Measurements from ENCODE around the gene SVIL. TPM values are rescaled to one million over a fixed set of nuclear protein-coding genes. Genes with fewer than 3 reads are reported as not detected.
A peak's percentile ranks its signal among the peaks of the same experiment; 100 is the strongest.

SVIL gene
- total and polyA plus RNA-seq, 7 donors, result 70.6 to 1,728 (median 792) TPM

- Histone ChIP-seq H3K36me3 (ENCODE audit: insufficient read depth in 1 of 2, low read depth in 1 of 2) (peaks cover 0 to 64% of the 10 kb centered on the region in 2 donors), H3K4me1 (peaks cover 85% of the 10 kb centered on the region), H3K27ac (peak overlapping the region; percentile 76), H3K27me3 (ENCODE audit: insufficient read depth in 3 of 3, low read length in 2 of 3) (no peaks in the 10 kb centered on the region), H3K9me3 (no peaks in the 10 kb centered on the region), H3K4me3 (peak overlapping the region; percentile 16)
- intact Hi-C loops (cut with DNase I), result loop anchor here in 1 of 2 donors (10.0 kb wide), 1 partner anchor 199 kb away; no protein-coding TSS in a partner anchor
- 75 to 87% (median 76%) methylated on average over 7 of the region's 7 CpGs for WGBS, 3 donors
- ATAC-seq (no peak), DNase-seq (no peak)
- TF ChIP-seq CTCF (IDR thresholded peaks at IDR 0.05), result peak; percentile 0
These were observed 98.9 kb downstream of the SVIL start for GRCh38 chr10:29535778-29536453.

- Histone ChIP-seq H3K36me3 (ENCODE audit: insufficient read depth in 1 of 2, low read depth in 1 of 2) (peaks cover 0 to 64% of the 10 kb centered on the region in 2 donors), H3K4me3 (peak overlapping the region; percentile 16), H3K4me1 (peaks cover 84% of the 10 kb centered on the region), H3K9me3 (no peaks in the 10 kb centered on the region), H3K27ac (peak overlapping the region; percentile 76), H3K27me3 (ENCODE audit: insufficient read depth in 3 of 3, low read length in 2 of 3) (no peaks in the 10 kb centered on the region)
- peak; percentile 57 for TF ChIP-seq CTCF (IDR thresholded peaks at IDR 0.05)
- intact Hi-C loops (cut with DNase I), result loop anchor here in 1 of 2 donors (10.0 kb wide), 1 partner anchor 200 kb away; no protein-coding TSS in a partner anchor
- WGBS, 3 donors, result 29 to 55% (median 42%) methylated on average over 11 of the region's 11 CpGs
- DNase-seq (peak in 1 of 2 donors; percentile 60), ATAC-seq (peak; percentile 24 to 68 (median 58))
These were observed 99.6 kb downstream of the SVIL start for GRCh38 chr10:29535012-29535777.

GRCh38 chr10:29534590-29534989 is 100.2 kb downstream of the SVIL start:
- intact Hi-C loops (cut with DNase I), result loop anchor here (5.0 to 10.0 kb wide), 2 partner anchors 48 to 200 kb away; no protein-coding TSS in a partner anchor
- no peak for TF ChIP-seq CTCF (IDR thresholded peaks at IDR 0.05)
- no peaks in the 10 kb centered on the region for H3K9me3 ChIP-seq
- H3K4me1 ChIP-seq, result peaks cover 82% of the 10 kb centered on the region
- H3K27me3 ChIP-seq (ENCODE audit: insufficient read depth in 3 of 3, low read length in 2 of 3), result no peaks in the 10 kb centered on the region
- ATAC-seq (no peak), DNase-seq (no peak)
- H3K4me3 ChIP-seq, result no peak overlapping the region
- H3K36me3 ChIP-seq (ENCODE audit: insufficient read depth in 1 of 2, low read depth in 1 of 2), result peaks cover 0 to 67% of the 10 kb centered on the region in 2 donors
- peak overlapping the region; percentile 76 for H3K27ac ChIP-seq
- 62 to 74% (median 63%) methylated on average over 2 of the region's 2 CpGs for WGBS, 3 donors

GRCh38 chr10:29533696-29534285 is 101.0 kb downstream of the SVIL start:
- DNase-seq, result no peak
- WGBS, 3 donors, result 57 to 70% (median 61%) methylated on average over 7 of the region's 7 CpGs
- Histone ChIP-seq H3K9me3 (no peaks in the 10 kb centered on the region), H3K36me3 (ENCODE audit: insufficient read depth in 1 of 2, low read depth in 1 of 2) (peaks cover 0 to 66% of the 10 kb centered on the region in 2 donors), H3K4me1 (peaks cover 81% of the 10 kb centered on the region), H3K27ac (peak overlapping the region; percentile 76), H3K27me3 (ENCODE audit: insufficient read depth in 3 of 3, low read length in 2 of 3) (no peaks in the 10 kb centered on the region), H3K4me3 (no peak overlapping the region)
- no peak for TF ChIP-seq CTCF (IDR thresholded peaks at IDR 0.05)
- ATAC-seq, result no peak
- intact Hi-C loops (cut with DNase I), result loop anchor here (5.0 to 10.0 kb wide), 2 partner anchors 49 to 201 kb away; no protein-coding TSS in a partner anchor

All from psoas muscle (tissue), 8 donors.